Cardiac muscle cell (in vitro differentiated cells and primary cell): Measurements from ENCODE around the gene GPHB5. TPM values are rescaled to one million over a fixed set of nuclear protein-coding genes. Genes with fewer than 3 reads are reported as not detected.
A peak's percentile ranks its signal among the peaks of the same experiment; 100 is the strongest.

Experiments
- DNase-seq, 2 donors: peaks; one replicate each; pipeline versions ENCODE4 v3.0.0 to v3.0.0-alpha.2; 2010 to 2017; ENCODE audit warnings: low read depth in 1 of 2, low spot score in 1 of 2
- H3K27ac ChIP-seq: fragments of 200-600 bp; sonication (generic); 2 replicates; pipeline ENCODE4 v1.5.1; 2016
- H3K27me3 ChIP-seq: fragments of 200-600 bp; sonication (generic); 2 replicates; pipeline ENCODE4 v1.6.0; 2016; ENCODE audit warnings: control low read depth
- H3K36me3 ChIP-seq: fragments of 200-600 bp; sonication (generic); 2 replicates; pipeline ENCODE4 v1.5.1; 2016; ENCODE audit warnings: control low read depth
- H3K4me1 ChIP-seq: fragments of 200-600 bp; sonication (generic); 2 replicates; pipeline ENCODE4 v1.8.1; 2017; ENCODE audit warnings: low read depth, mild to moderate bottlenecking, mixed run types
- H3K4me3 ChIP-seq: fragments of 200-600 bp; sonication (generic); 2 replicates; pipeline ENCODE4 v1.5.1; 2016; ENCODE audit warnings: mild to moderate bottlenecking
- H3K9me3 ChIP-seq: fragments of 200-600 bp; sonication (generic); 2 replicates; pipeline ENCODE4 v1.5.1; 2017; ENCODE audit warnings: low read depth, mild to moderate bottlenecking, control low read depth
- CTCF ChIP-seq: IDR thresholded peaks from 2 replicates; pipeline ENCODE4 v1.5.1; 2012; ENCODE audit warnings: low read depth, mild to moderate bottlenecking, low read length
- polyA plus RNA-seq: library from polyadenylated mRNA; unstranded; fragments of >200 nt; fragmentation: Nextera tagmentation; extraction: Ambion mirVana; gene quantifications from 2 replicates; pipeline ENCODE4 v1.2.1, GENCODE V29; 2016
- total RNA-seq: library from RNA; depleted of rRNA; stranded (reverse); fragments of >200 nt; gene quantifications from 2 replicates; pipeline ENCODE4 v1.2.3, GENCODE V29; 2016

The GPHB5 gene
- total and polyA plus RNA-seq, 2 experiments from 2014 or later = not detected

GRCh38 chr14:63345826-63346225, 27.1 kb upstream of the GPHB5 start:
- no peak for DNase-seq
- Histone ChIP-seq H3K36me3 (no peaks in the 10 kb centered on the region), H3K4me1 (no peaks in the 10 kb centered on the region), H3K4me3 (no peak overlapping the region), H3K27me3 (no peaks in the 10 kb centered on the region), H3K9me3 (no peaks in the 10 kb centered on the region), H3K27ac (no peak overlapping the region)
- no peak for TF ChIP-seq CTCF

- TF ChIP-seq CTCF = no peak
- DNase-seq = peak in 1 of 2 donors; percentile 3
- Histone ChIP-seq H3K36me3 (no peaks in the 10 kb centered on the region), H3K4me1 (no peaks in the 10 kb centered on the region), H3K27me3 (no peaks in the 10 kb centered on the region), H3K27ac (no peak overlapping the region), H3K4me3 (no peak overlapping the region), H3K9me3 (no peaks in the 10 kb centered on the region)
These were observed 25.6 kb upstream of the GPHB5 start for GRCh38 chr14:63344336-63344735.

- Histone ChIP-seq H3K36me3 (no peaks in the 10 kb centered on the region), H3K9me3 (no peaks in the 10 kb centered on the region), H3K4me1 (no peaks in the 10 kb centered on the region), H3K27me3 (no peaks in the 10 kb centered on the region), H3K27ac (no peak overlapping the region), H3K4me3 (no peak overlapping the region)
- DNase-seq = peak in 1 of 2 donors; percentile 33
- no peak for TF ChIP-seq CTCF
These were observed 25.1 kb upstream of the GPHB5 start for GRCh38 chr14:63343878-63344277.

GRCh38 chr14:63342371-63342770, 23.6 kb upstream of the GPHB5 start:
- no peak for TF ChIP-seq CTCF
- Histone ChIP-seq H3K4me3 (no peak overlapping the region), H3K36me3 (no peaks in the 10 kb centered on the region), H3K9me3 (no peaks in the 10 kb centered on the region), H3K4me1 (no peaks in the 10 kb centered on the region), H3K27me3 (no peaks in the 10 kb centered on the region), H3K27ac (no peak overlapping the region)
- DNase-seq = peak in 1 of 2 donors; percentile 4

GRCh38 chr14:63328787-63329737, 10.3 kb upstream of the GPHB5 start:
- Histone ChIP-seq H3K27ac (no peak overlapping the region), H3K36me3 (no peaks in the 10 kb centered on the region), H3K4me3 (no peak overlapping the region), H3K4me1 (no peaks in the 10 kb centered on the region), H3K27me3 (no peaks in the 10 kb centered on the region), H3K9me3 (no peaks in the 10 kb centered on the region)
- no peak for TF ChIP-seq CTCF
- DNase-seq = no peak
